ELF-1 (cell line): ENCODE results near the gene CDC26.
"Not testable (repeated sequence)": the region's sequence is repeated elsewhere in the genome, so short reads cannot be mapped to it uniquely, and the experiment has no call there.

ENCODE experiments used
- DNase-seq: peaks from one replicate; pipeline ENCODE4 v3.0.0-alpha.2; 2016; ENCODE audit warnings: low read depth, low spot score

Gene CDC26

DNA sequence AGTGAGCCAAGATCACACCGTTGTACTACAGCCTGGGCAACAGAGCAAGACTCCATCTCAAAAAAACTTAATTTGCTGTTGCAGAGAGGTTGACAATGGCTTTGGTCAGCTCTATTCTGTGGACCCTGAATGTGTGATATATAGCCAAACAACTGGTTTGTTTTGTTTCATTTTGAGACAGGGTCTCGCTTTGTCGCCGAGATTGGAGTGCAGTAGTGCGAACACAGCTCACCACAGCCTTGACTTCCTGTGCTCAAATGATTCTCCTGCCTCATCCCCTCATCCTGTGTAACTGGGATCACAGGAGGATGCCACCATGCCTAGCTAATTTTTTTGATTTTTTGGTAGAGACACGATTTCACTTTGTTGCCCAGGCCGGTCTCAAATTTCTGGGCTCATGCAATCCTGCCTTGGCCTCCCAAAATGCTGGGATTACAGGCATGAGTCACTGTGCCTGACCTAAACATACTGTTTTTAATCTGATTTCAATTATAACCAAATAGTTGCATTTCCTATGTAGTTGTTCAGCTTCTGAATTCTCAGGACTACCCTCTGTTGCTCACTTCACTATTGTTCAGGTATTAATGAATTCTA, 18.0 kb upstream of the CDC26 start:
- no peak for DNase-seq

DNA sequence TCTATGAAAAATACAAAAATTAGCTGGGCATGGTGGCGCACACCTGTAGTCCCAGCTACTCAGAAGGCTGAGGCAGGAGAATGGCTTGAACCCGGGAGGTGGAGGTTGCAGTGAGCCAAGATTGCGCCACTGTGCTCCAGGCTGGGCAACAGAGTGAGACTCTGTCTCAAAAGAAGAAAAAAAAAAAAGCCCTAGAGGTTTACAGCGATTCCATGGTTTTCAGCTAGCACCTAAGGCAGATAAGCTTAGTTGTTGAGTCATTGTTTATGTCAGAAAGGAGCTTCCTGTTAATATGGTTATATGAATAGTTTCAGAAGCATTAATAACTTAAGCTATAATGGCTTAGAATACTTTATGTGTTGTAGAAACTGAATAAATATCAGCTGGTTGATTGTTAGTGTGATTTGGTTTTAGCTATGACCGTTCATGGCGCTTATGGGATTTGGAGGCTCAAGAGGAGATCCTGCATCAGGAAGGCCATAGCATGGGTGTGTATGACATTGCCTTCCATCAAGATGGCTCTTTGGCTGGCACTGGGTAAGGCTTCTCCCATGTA, 14.8 kb upstream of the CDC26 start:
- no peak for DNase-seq

DNA sequence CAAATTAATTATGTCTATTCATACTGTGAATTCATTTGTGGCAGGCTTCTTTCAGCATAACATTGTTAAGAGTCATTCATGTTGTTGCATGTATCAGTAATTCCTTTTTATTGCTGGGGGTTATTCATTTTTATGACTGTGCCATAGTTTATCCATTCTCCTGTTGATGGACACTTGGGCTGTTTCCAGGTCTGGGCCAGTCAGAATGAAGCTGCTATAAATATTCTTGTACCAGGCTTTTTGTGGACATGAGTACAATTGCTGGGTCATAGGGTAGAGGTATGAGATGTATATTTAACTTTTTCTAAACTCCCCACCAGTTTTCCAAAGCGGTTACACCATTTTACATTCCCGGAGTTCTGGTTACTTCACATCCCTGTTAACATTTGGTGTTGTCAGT, 13.7 kb upstream of the CDC26 start:
- DNase-seq, result no peak

DNA sequence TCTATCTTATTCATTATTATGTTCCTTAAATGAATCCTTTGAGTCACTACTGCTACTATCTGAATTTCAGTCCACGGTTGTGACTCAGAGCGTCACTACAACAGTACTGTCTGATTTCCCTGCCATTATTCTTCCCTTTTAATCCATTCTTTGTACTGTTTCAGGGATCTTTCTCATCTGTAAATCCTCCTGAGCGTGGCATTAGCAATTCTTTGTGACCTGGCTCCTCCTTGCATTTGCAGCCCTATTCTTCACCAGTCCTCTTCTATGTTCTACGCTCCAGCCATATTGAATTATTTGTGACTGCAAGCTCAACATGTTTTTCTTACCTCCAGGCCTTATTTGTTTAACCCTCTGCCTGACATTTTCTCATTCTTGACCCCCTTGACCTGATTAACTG, 6.0 kb upstream of the CDC26 start:
- DNase-seq, result no peak

DNA sequence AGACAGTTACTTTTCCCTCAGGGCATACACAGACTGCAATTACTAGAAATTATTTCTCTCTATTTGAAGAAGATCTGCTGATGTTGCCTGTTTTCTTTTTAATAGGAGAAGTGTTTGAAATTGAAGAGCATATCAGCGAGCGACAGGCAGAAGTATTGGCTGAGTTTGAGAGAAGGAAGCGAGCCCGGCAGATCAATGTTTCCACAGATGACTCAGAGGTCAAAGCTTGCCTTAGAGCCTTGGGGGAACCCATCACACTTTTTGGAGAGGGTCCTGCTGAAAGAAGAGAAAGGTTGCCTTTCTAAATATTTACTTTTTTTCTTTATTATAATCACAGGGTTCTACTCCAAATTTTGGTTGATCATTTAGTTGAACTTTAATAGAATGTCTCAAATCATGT, 3.5 kb upstream of the CDC26 start:
- no peak for DNase-seq

DNA sequence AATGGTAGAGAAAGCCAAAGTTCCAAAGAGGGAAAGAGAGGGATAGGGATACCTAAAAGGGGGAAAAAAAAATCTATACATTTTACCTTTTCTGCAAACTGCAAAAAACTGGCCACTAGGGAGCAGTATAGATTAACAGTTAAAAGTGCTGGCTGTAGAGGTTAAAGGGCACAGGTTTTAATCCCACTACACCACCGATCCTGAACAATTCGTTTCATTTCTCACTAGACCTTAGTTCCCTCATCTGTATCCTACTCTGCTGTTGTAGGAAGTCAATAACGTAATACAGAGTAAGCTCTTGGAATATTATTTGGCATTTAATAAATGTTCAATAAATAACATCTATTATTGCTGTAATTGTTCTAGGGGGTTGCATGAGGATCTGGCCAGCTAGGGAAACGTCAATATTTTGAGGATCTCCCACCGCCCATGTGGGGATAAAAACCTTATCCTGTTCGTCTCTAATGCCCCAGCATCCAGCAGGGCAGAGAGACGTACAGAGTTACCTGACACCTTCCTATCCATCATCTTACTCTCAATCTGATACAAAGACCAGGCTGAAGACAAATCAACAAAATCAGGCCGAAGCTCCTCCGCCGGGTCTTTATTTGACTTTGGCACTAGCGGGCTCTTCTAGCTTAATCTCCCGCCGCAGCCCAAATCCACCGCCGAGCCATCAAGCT, 757 bp downstream of the CDC26 start:
- peak; percentile 58 for DNase-seq

DNA sequence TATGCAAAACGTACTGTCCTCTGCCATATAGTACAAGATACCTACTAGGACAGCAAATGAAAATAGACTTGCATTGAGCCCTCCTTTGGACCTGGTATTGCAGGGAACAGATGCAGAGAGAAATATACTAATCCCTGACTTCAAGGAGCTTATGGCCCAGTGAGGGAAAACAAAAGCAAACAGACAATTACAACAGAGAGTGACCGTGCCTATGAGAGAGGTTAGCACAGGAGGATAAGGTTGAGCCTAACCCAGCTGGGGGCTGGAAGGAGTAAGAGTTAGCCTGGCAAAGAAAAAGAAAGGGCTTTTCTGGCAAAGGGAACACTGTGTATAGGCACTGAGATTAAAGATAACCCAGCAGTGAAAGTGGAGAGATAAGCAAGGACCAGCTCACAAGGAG, 5.5 kb downstream of the CDC26 start:
- no peak for DNase-seq

DNA sequence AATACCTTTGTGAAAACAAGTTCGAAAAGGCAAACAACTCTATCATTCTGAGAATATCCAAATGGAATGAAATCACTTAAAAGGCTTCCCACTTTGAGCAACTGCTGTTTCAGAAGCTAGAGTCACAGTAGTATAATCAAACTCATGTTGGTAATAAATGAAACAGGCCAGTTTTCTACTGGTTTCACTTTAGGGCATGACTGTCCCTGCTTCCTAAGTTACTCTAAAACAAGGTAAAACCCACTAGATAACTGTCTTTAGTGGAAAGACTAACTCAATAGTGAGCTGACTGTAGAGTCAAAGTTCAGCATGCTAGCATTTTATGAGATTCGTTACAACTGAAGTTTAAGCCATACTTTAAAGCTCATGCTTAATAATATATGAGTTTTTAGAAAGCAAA, 6.0 kb downstream of the CDC26 start:
- DNase-seq, result no peak

DNA sequence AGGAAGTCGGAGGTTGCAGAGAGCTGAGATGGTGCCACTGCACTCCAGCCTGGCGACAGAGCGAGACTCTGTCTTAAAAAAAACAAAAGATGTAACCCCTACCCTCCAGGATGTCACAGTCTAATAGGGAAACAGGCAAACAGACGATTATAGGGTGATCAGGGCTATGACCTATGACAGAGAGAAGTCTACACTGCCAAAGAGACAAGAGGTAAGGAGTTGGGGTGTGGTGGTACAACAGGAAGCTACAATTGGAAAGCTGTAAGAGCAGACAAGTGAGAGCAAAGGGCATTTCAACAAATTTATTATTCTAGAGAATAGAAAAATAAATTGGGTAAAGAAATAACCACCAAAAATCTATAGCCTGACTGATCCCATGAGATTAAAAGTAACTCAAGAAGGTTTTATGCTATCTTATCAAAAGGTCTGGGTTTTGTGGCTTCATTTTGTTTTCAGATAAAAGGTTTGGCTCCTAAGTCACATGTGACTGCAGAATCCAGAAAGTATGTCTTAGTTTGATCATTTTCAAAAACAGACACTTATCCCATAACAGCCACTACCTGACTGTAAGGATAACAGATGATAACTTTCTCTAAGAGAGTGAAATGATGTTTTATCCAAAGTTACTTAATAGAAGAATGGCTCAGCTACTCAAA, 7.3 kb downstream of the CDC26 start:
- DNase-seq, result no peak

DNA sequence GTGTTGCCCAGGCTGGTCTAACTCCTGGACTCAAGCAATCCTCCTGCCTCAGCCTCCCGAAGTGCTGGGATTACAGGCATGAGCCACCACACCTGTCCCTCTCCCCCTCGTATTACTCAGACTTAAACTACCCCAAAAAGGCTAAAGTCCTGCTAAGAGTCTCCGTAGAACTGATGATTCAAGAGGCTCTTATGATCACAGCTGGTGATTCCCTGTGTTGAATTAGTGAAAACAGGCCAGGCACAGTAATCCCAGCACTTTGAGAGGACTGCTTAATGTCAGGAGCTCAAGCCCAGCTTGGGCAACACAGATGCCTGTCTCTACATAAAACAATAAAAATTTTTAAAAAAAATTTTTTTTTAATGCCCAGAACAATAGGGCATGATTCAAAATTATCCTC, 9.2 kb downstream of the CDC26 start:
- no peak for DNase-seq

DNA sequence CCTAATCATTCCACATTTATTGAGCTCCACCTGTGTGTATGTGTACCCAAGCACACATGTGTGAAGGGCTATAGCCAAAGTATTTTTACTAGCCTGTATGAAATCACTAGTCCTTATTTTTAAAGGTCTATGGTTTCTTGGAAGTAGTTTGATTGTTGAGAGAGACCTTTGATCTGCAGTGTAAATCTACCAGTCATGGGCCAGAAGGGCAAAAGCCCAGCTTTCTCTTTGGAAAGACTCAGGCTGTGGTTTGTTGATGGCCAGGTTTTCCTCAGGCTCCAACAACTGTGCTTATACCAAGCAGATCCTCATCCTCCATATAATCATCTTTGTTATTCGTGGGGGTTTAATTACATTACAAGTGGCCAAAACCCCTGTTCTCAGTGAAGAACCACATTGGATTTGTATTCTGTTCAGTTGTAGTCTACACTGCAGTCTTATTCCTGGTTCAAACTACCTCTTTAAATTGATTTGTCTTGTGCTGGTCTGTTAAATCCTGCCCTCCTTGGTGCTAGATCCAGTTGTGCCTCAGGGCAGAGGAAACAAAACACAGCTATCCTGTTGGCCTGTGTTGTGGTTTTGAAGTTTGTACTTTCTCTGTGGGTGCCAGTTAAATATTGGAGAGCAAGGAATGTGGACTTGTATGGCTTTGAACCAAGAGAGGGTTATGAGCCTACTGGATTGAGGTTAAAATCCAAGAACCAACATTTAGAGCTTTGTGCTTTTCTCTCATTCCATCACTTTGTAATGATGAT, 13.3 kb downstream of the CDC26 start:
- DNase-seq, result peak; percentile 15

DNA sequence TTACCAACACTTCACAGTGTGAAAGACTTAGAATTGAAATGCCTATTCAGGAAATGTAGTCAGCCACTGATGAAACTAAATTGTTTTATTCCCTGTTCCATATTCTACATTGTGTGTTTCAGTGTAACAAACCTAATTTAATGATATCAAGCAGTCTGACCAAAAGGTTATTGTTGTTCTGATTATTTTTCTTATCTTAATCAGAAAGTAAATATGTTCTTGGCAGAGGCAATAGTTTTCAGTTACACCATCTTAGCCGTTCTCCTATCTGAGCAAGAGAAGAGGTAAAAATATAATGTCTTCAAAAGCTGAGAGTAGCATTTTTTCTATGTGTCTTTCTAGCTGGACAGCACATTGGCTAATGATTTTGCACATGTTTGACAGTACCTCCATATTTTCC, 17.1 kb downstream of the CDC26 start:
- DNase-seq, result no peak

DNA sequence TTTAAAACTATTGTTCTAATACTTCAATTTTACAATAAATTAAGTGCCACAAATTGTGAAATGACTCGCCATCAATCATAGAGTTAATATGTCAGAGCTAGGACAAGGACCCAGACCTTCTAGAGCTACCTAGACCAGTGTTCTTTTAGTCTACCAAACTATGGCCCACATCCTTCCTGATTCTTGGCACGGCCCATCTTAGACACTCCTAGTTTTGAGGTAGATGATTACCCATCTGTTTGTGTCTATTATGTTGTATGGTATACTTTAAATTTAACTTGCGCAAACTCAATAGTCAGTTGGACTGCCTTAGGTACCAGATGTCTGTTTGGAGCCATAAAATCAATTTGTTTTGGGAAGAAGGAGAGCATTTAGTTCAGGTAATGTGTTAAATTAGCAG, 17.5 kb downstream of the CDC26 start:
- DNase-seq, result no peak

DNA sequence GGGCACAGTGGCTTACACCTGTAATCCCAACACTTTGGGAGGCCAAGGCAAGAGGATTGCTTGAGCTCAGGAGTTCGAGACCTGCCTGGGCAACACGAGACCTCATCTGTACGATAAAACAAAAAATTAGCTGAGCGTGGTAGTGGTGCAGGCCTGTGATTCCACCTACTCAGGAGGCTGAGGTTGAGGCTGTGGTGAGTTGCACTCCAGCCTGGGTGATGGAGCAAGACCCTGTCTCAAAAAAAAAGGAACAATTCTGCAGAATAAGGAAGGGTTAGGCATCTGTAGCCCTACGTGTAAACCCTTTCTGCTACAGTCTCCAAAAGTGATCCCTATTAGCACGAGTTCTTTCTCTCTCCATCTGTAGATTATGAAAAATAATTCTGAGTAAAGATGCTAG, 19.9 kb downstream of the CDC26 start:
- no peak for DNase-seq

DNA sequence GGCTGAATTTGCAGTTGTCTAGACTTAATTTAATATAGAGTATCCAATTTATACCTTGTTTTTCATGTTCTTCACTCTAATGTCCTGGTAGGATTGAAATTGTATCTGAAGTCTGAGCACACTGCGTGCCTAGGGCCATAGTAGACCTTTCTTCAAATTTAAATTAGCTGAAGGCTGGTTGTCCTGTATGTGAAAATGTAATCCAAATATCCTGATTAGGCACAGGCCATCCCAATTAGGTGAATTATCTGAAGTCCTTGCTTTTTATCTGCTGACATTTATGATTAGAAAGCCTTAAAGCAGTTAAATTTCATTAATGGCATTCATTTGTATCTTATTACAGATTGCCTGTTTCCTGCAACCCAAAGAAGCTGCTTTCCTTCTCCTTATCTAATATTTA, 20.4 kb downstream of the CDC26 start:
- no peak for DNase-seq

DNA sequence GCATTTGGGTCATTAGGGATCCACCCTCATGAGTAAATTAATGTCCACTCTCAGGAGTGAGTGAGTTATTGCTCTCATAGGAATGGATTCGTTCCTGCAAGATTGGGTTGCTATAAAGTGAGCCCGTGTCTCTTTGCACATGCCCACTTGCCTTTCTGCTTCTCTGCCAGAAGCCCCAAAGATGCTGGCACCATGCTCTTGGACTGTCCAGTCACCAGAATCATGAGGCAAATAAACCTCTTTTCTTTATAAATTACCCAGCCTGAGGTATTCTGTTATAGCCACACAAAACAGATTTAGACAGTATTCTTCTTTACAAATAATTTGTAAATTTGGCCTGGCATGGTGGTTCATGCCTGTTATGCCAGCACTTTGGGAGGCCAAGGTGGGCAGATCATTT, 24.6 kb downstream of the CDC26 start:
- no peak for DNase-seq

DNA sequence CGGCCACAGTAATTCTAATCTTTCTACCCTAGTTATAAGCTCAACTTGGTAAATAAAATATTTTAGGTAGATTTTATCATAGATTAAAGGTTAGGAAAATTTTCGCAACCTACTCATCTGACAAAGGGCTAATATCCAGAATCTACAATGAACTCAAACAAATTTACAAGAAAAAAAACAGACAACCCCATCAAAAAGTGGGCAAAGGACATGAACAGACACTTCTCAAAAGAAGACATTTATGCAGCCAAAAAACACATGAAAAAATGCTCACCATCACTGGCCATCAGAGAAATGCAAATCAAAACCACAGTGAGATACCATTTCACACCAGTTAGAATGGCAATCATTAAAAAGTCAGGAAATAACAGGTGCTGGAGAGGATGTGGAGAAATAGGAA, 25.7 kb downstream of the CDC26 start:
- not testable (repeated sequence) for DNase-seq

DNA sequence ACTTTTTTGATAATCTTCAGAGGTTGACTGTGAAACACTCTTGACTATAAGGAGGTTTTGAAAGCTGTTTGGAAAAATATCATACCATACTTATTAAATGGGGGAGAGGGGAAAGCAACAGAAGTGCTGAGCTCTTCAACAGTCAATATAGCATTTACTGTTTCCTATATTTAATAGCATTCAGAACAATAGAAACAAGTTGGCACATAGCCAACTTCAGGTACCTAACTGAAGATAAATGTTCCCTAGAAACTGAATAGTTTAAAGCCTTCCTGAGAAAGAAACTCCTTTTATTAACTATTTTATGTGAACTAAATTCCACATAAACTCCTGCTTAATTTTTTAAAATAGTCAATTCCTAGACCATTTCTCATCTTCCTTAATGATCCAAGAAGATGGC, 27.7 kb downstream of the CDC26 start:
- no peak for DNase-seq

DNA sequence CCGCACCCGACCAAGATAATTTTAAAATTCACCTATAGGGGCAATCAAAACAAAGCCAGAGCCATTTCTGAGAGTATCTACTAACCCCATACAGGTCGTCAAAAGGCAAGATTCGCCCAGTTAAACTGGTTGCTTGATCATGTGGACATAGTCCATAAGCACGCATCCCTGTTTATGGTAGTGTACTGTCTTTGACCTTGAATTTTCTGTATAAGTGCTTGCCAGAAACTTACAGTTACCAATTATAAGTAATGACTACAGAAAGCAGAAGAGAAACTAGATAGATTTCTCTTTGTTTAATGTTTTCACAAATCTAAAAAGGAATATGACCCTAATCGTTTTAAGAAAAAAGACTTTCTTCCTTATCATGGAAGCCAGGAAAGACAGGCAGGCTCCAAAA, 28.4 kb downstream of the CDC26 start:
- DNase-seq, result no peak

DNA sequence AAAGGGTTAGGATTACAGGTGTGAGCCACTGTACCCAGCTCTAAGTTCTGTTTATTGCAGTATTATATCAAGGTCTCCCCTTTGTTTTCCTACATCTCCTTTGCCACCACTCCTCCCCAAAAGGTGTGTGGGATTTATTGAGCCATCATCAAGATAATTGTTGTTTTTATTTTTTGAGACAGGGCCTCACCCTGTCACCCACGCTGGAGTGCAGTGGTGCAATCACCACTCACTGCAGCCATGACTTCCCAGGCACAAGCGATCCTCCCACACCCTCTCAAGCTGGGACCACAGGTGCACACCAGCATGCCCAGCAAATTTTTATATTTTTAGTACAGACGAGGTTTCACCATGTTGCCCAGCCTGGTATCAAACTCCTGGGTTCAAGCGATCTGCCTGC, 29.5 kb downstream of the CDC26 start:
- no peak for DNase-seq

DNA sequence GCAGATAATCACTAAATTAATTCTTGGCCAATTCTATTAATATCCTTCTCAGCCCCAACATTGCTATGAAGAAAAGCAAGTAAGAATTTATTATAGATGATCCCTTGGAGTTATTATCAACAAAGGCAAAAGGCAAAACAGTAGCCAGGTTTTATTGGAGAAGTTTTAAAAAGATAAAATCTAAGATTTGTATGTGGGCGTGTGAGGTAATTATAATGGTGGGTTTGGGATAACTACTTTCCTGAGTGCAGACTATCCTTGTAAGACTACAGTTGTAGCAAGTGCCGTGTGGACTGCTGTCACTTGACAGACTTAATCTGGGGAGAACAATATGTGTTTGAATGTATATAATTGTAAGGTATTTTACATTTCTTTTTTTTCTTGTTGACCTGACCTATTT, 30.8 kb downstream of the CDC26 start:
- DNase-seq, result no peak

DNA sequence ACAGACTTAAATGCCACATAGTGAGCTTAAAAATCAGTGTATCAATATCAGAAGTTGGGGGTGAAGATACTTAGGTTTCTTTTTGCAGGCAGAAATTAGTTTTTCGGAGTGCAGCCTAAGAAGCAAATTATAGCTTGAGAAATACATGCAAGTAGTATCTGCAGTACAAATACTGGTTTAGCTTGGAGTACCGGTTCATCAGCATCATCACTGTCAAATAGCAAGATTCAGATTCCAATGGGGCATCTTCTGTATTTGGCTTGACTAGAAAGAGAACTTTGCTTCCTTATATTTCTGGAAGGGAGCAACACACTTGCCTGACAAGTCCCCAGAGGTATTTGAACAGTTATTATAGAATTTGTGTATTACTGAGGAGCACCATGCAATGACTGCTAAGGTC, 34.2 kb downstream of the CDC26 start:
- no peak for DNase-seq
